Vagina (tissue), 2 donors: Measurements from ENCODE around the gene RPL27A. TPM values are rescaled to one million over a fixed set of nuclear protein-coding genes. Genes with fewer than 3 reads are reported as not detected.

Experiments used
- DNase-seq, 2 donors: peaks; one replicate each; pipeline ENCODE4 v3.0.0-alpha.2; 2017; ENCODE audit errors: extremely low spot score in 2 of 2
- H3K27ac ChIP-seq: fragments of 200-600 bp; sonication (generic); one replicate; pipeline ENCODE4 v1.5.1; 2019
- H3K27me3 ChIP-seq: fragments of 200-600 bp; sonication (generic); one replicate; pipeline ENCODE4 v1.5.1; 2019
- H3K36me3 ChIP-seq, 2 donors: fragments of 200-600 bp; sonication (generic); one replicate each; pipeline ENCODE4 v1.5.1; 2017 to 2019
- H3K4me1 ChIP-seq: fragments of 200-600 bp; sonication (generic); one replicate; pipeline ENCODE4 v1.5.1; 2019
- H3K4me3 ChIP-seq, 2 donors: fragments of 200-600 bp; sonication (generic); 1 replicate in 1 of 2; 2 replicates in 1 of 2; pipeline ENCODE4 v1.5.1; 2016 to 2019
- H3K9me3 ChIP-seq: fragments of 200-600 bp; sonication (generic); one replicate; pipeline ENCODE4 v1.5.1; 2019
- POLR2A ChIP-seq, 2 donors: fragments of 450-650 bp; IDR thresholded peaks; one replicate each; pipeline ENCODE4 v1.6.1; 2017; ENCODE audit warnings: antibody characterized with exemption in 2 of 2, mild to moderate bottlenecking in 2 of 2, moderate library complexity in 2 of 2
- POLR2AphosphoS5 ChIP-seq, 2 donors: sonication (generic); formaldehyde crosslinking; IDR thresholded peaks; one replicate each; pipeline ENCODE4 v1.9.0; 2017; ENCODE audit warnings: antibody characterized with exemption in 2 of 2, mild to moderate bottlenecking in 2 of 2, low read depth in 1 of 2; ENCODE audit not compliant: insufficient read depth in 1 of 2
- intact Hi-C: fragments of 100-400 bp; cut with DNase I; formaldehyde crosslinking; loops from one replicate; pipeline ENCODE4 v1.15.1; 2023
- total RNA-seq: library from RNA; depleted of rRNA; stranded (reverse); fragments of >200 nt; gene quantifications from one replicate; pipeline ENCODE4 v1.2.3, GENCODE V29; 2016
- TF ChIP-seq, protein P1 (sequence below), 3 experiments: fragments of 450-650 bp in 2 of 3; fragments of 200-600 bp in 1 of 3; sonication (generic) in 1 of 3; IDR thresholded peaks; one replicate each; pipeline ENCODE4 v1.5.1; 2017 to 2019; ENCODE audit warnings: antibody characterized with exemption in 3 of 3, mild to moderate bottlenecking in 2 of 3, moderate library complexity in 2 of 3

Gene RPL27A
- total RNA-seq, 1 donor from 2014 or later, result 1,279 TPM

DNA sequence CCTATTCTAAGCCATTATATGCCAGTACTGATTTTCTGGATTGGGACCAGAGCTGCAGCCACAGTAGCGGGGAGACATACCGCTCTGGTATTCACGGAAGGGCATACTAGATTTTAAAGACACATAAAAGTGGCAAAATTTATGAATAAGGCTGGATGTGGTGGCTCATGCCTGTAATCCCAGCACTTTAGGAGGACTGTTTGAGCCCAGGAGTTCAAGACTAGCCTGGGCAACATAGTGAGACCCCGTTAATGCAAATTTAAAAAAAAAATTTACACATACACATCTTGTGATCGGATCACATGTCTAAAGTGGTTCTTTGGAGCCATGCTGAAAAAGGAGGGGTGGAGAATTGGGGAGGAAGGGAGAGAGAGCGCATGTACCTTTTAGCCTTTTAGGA lies 9.0 kb downstream of the RPL27A start:
- H3K36me3 ChIP-seq, result peaks cover 0 to 56% of the 10 kb centered on the region in 2 donors
- no peak overlapping the region for H3K27ac ChIP-seq
- no peaks in the 10 kb centered on the region for H3K27me3 ChIP-seq
- no peaks in the 10 kb centered on the region for H3K9me3 ChIP-seq
- H3K4me1 ChIP-seq, result peaks cover 13% of the 10 kb centered on the region
- DNase-seq, result no peak
- intact Hi-C loops, result no loop called here
- TF ChIP-seq POLR2AphosphoS5 (IDR thresholded peaks at IDR 0.05; ENCODE audit: insufficient read depth in 1 of 2, low read depth in 1 of 2), result no peak
- no peak for TF ChIP-seq POLR2A (IDR thresholded peaks at IDR 0.05)
- TF ChIP-seq, protein P1, sequence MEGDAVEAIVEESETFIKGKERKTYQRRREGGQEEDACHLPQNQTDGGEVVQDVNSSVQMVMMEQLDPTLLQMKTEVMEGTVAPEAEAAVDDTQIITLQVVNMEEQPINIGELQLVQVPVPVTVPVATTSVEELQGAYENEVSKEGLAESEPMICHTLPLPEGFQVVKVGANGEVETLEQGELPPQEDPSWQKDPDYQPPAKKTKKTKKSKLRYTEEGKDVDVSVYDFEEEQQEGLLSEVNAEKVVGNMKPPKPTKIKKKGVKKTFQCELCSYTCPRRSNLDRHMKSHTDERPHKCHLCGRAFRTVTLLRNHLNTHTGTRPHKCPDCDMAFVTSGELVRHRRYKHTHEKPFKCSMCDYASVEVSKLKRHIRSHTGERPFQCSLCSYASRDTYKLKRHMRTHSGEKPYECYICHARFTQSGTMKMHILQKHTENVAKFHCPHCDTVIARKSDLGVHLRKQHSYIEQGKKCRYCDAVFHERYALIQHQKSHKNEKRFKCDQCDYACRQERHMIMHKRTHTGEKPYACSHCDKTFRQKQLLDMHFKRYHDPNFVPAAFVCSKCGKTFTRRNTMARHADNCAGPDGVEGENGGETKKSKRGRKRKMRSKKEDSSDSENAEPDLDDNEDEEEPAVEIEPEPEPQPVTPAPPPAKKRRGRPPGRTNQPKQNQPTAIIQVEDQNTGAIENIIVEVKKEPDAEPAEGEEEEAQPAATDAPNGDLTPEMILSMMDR (IDR thresholded peaks at IDR 0.05), result no peak
- no peak overlapping the region for H3K4me3 ChIP-seq

DNA sequence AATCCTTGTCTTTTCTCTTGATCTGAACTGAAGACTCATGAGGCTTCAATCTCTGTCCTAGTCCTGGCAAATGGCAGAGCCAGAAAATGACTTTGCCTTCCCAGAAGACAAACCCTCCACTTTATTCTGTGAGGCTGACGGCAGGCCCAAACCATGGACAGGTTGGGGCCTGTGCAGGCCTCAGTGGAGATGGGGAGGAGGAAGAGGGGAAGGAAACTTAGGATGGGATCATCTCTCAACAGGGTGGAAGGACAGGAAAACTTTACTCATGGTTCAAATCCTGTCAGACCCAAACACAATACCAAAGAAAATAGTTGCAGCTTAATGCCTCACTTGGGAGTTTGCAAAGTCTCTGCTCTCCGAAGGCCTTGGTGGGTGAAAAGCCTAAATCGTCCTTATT lies 9.8 kb downstream of the RPL27A start:
- intact Hi-C loops, result no loop called here
- Histone ChIP-seq H3K4me3 (no peak overlapping the region), H3K9me3 (no peaks in the 10 kb centered on the region), H3K27me3 (no peaks in the 10 kb centered on the region), H3K4me1 (peaks cover 12% of the 10 kb centered on the region), H3K36me3 (peaks cover 0 to 57% of the 10 kb centered on the region in 2 donors), H3K27ac (no peak overlapping the region)
- no peak for TF ChIP-seq POLR2A (IDR thresholded peaks at IDR 0.05)
- no peak for TF ChIP-seq POLR2AphosphoS5 (IDR thresholded peaks at IDR 0.05; ENCODE audit: insufficient read depth in 1 of 2, low read depth in 1 of 2)
- TF ChIP-seq, protein P1 (IDR thresholded peaks at IDR 0.05), result no peak
- DNase-seq, result no peak

DNA sequence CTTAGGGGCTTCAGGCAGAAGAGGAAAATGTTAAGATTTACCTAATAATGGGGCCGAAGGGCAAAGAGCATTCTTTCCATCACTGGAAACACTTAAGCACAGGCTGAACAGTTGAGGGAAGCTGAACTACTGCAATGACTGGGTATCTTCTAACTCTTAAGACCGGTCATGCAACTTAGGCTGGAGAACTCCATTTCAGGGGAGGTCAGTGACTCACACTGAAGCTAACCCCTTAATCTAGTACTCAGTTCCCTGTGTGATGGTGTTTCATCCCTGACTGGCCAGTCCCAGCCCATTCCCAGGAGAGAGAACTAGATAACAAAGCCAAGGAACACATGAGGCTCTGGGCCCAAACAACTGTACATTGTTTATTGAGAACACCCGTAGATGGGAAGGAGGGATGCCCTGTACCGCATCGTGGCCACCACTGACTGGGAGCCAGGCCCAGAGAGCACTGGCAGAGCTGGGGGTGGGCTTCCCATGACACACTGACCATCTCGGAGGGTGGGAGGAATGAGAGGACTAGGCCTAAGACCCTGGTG lies 10.5 kb downstream of the RPL27A start:
- TF ChIP-seq, protein P1 (IDR thresholded peaks at IDR 0.05), result no peak
- TF ChIP-seq POLR2AphosphoS5 (IDR thresholded peaks at IDR 0.05; ENCODE audit: insufficient read depth in 1 of 2, low read depth in 1 of 2), result no peak
- TF ChIP-seq POLR2A (IDR thresholded peaks at IDR 0.05), result no peak
- no peak for DNase-seq
- Histone ChIP-seq H3K36me3 (peaks cover 0 to 62% of the 10 kb centered on the region in 2 donors), H3K9me3 (no peaks in the 10 kb centered on the region), H3K27me3 (no peaks in the 10 kb centered on the region), H3K4me1 (peaks cover 5% of the 10 kb centered on the region), H3K4me3 (no peak overlapping the region), H3K27ac (no peak overlapping the region)
- intact Hi-C loops, result no loop called here

DNA sequence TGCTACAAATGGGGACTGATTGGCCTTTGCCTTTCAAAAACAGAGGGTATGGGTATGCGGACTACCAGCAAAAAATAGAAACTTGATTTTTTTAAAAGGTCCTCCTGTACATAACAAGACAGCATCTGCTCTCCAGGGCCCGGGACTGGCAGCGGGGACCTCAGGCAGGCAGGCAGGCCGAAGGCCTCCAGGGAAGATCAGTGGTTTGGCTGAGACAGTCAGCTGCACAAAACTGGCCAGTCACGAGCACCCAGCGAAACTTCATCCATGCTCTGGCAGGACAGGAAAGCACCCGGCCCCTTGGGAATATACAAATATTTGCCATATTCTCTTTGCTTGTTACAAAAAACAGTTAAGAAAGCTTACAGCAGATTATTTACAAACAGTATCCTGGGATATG lies 11.0 kb downstream of the RPL27A start:
- no peaks in the 10 kb centered on the region for H3K9me3 ChIP-seq
- intact Hi-C loops, result no loop called here
- no peak for DNase-seq
- H3K27me3 ChIP-seq, result no peaks in the 10 kb centered on the region
- peaks cover under 1% of the 10 kb centered on the region for H3K4me1 ChIP-seq
- TF ChIP-seq POLR2AphosphoS5 (IDR thresholded peaks at IDR 0.05; ENCODE audit: insufficient read depth in 1 of 2, low read depth in 1 of 2), result no peak
- no peak overlapping the region for H3K4me3 ChIP-seq
- H3K36me3 ChIP-seq, result peaks cover 0 to 67% of the 10 kb centered on the region in 2 donors
- no peak overlapping the region for H3K27ac ChIP-seq

DNA sequence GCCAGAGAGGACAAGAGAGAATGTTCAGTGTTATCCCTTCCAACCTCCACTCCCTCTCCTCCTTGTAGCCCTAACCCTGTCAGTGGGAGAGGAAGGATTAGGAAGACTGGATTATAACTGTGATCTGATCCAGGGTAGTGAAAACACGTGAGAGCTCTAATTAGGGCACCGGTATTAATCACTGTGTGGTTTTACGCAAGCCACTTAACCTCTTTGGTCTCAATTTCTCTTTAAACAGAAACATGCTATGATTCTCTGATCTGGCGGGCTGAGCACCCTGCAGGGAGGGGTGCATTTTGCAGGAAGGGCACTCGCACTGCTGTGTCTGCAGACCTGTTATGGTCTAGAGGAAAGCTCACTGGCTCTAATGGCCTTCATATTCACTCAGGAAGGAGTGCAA lies 11.5 kb downstream of the RPL27A start:
- H3K9me3 ChIP-seq, result no peaks in the 10 kb centered on the region
- no peaks in the 10 kb centered on the region for H3K27me3 ChIP-seq
- DNase-seq, result no peak
- intact Hi-C loops, result no loop called here
- H3K36me3 ChIP-seq, result peaks cover 0 to 72% of the 10 kb centered on the region in 2 donors
- H3K4me1 ChIP-seq, result no peaks in the 10 kb centered on the region
- TF ChIP-seq POLR2A (IDR thresholded peaks at IDR 0.05) (no peak), POLR2AphosphoS5 (IDR thresholded peaks at IDR 0.05; ENCODE audit: insufficient read depth in 1 of 2, low read depth in 1 of 2) (no peak)
- TF ChIP-seq, protein P1 (IDR thresholded peaks at IDR 0.05), result no peak
- no peak overlapping the region for H3K4me3 ChIP-seq
- no peak overlapping the region for H3K27ac ChIP-seq
